Caco-2 (cell line): ENCODE measurements around the gene CDK5RAP1. TPM values are rescaled to one million over a fixed set of nuclear protein-coding genes. Genes with fewer than 3 reads are reported as not detected.

ENCODE experiments used
- BruUV-seq: library from RNA; stranded (reverse); fragments of 400-500 nt; replicated peaks from 2 replicates; lab custom pipeline; 2021; lab: Mats Ljungman, UMichigan
- CTCF ChIA-PET: fragments of 300-600 bp; sonication (Branson Sonifier 250); formaldehyde crosslinking; loops from one replicate; lab custom pipeline; 2022; ENCODE audit warnings: antibody characterized with exemption; lab: Charles Lee
- POLR2A ChIA-PET: fragments of 300-600 bp; sonication (Branson Sonifier 250); formaldehyde crosslinking; loops from one replicate; lab custom pipeline; 2022; ENCODE audit warnings: antibody characterized with exemption; lab: Charles Lee
- DNase-seq, 2 experiments: peaks; one replicate each; pipeline versions ENCODE4 v3.0.0 to v3.0.0-alpha.2; 2020 to 2022
- H3K27me3 ChIP-seq: replicated peaks from 2 replicates; pipeline ENCODE4 v1.6.0; 2011; ENCODE audit warnings: low read length; ENCODE audit not compliant: control insufficient read depth, insufficient read depth
- H3K36me3 ChIP-seq: 2 replicates; pipeline ENCODE4 v1.5.1; 2011; ENCODE audit warnings: low read length; ENCODE audit not compliant: control insufficient read depth, insufficient read depth
- H3K4me1 ChIP-seq: fragments of 250-450 bp; sonication (Bioruptor Pico); 2 replicates; pipeline ENCODE4 v1.5.1; 2020; ENCODE audit warnings: mild to moderate bottlenecking
- H3K4me3 ChIP-seq: 2 replicates; pipeline ENCODE4 v1.5.1; 2011; ENCODE audit warnings: low read depth, mild to moderate bottlenecking, control low read depth, low read length
- H3K9me3 ChIP-seq: fragments of 250-450 bp; sonication (Bioruptor Pico); 2 replicates; pipeline ENCODE4 v1.5.1; 2020; ENCODE audit warnings: mild to moderate bottlenecking, moderate library complexity
- H3K27ac Mint-ChIP-seq: one replicate; pipeline ENCODE4 v1.8.0; 2022; ENCODE audit warnings: mixed read lengths; ENCODE audit not compliant: unreplicated experiment
- H3K27me3 Mint-ChIP-seq: one replicate; pipeline ENCODE4 v1.8.0; 2022; ENCODE audit warnings: mixed read lengths; ENCODE audit not compliant: insufficient read depth, unreplicated experiment
- H3K36me3 Mint-ChIP-seq: one replicate; pipeline ENCODE4 v1.8.0; 2022; ENCODE audit warnings: mild to moderate bottlenecking, mixed read lengths; ENCODE audit not compliant: insufficient read depth, unreplicated experiment
- H3K4me1 Mint-ChIP-seq: one replicate; pipeline ENCODE4 v1.8.0; 2022; ENCODE audit warnings: low read depth, mixed read lengths; ENCODE audit not compliant: unreplicated experiment
- H3K4me3 Mint-ChIP-seq: one replicate; pipeline ENCODE4 v1.8.0; 2022; ENCODE audit warnings: mild to moderate bottlenecking, moderate library complexity, mixed read lengths; ENCODE audit not compliant: unreplicated experiment
- H3K9me3 Mint-ChIP-seq: one replicate; pipeline ENCODE4 v1.8.0; 2022; ENCODE audit warnings: mixed read lengths; ENCODE audit not compliant: unreplicated experiment
- CTCF ChIP-seq, 2 experiments: fragments of 200-600 bp in 1 of 2; IDR thresholded peaks; 1 replicate in 1 of 2; 2 replicates in 1 of 2; pipeline versions ENCODE4 v1.5.1 to v1.8.0; 2011 to 2022; ENCODE audit warnings: antibody characterized with exemption in 1 of 2, control low read depth in 1 of 2, inconsistent platforms in 1 of 2, low read depth in 1 of 2, low read length in 1 of 2, mild to moderate bottlenecking in 1 of 2, moderate library complexity in 1 of 2; ENCODE audit not compliant: insufficient read depth in 1 of 2, severe bottlenecking in 1 of 2, unreplicated experiment in 1 of 2
- intact Hi-C: fragments of 100-400 bp; cut with micrococcal nuclease; formaldehyde crosslinking; loops from one replicate; pipeline ENCODE4 v1.10.0; 2022; ENCODE audit not compliant: unreplicated experiment
- total RNA-seq: library from RNA; stranded (reverse); gene quantifications from 2 replicates; pipeline ENCODE4 v1.2.3, GENCODE V29; 2022

Gene CDK5RAP1
- total RNA-seq, 1 experiment from 2014 or later, result 116 TPM

- H3K4me1 Mint-ChIP-seq, result peaks cover 20% of the 10 kb centered on the region
- H3K36me3 Mint-ChIP-seq, result peaks cover 83% of the 10 kb centered on the region
- intact Hi-C loops, result loop anchor here (5.0 kb wide), 1 partner anchor 37 kb away; no protein-coding TSS in a partner anchor
- no peaks in the 10 kb centered on the region for H3K9me3 ChIP-seq
- peaks cover 11% of the 10 kb centered on the region for H3K4me1 ChIP-seq
- no peak overlapping the region for H3K4me3 ChIP-seq
- POLR2A ChIA-PET, result no interaction called here
- no peaks in the 10 kb centered on the region for H3K27me3 ChIP-seq
- CTCF ChIA-PET, result no interaction called here
- peaks cover 17% of the 10 kb centered on the region for H3K36me3 ChIP-seq
- TF ChIP-seq CTCF (IDR thresholded peaks at IDR 0.05; ENCODE audit: insufficient read depth in 1 of 2, low read depth in 1 of 2, low read length in 1 of 2, severe bottlenecking in 1 of 2, unreplicated experiment in 1 of 2), result no peak
- H3K27me3 Mint-ChIP-seq, result no peaks in the 10 kb centered on the region
- no TSS peak for BruUV-seq
- H3K9me3 Mint-ChIP-seq, result no peaks in the 10 kb centered on the region
- no peak overlapping the region for H3K4me3 Mint-ChIP-seq
- DNase-seq, result peak; percentile 65 to 72
- peak overlapping the region; percentile 24 for H3K27ac Mint-ChIP-seq
Measured at GRCh38 chr20:33373735-33374605, 27.3 kb downstream of the CDK5RAP1 start.

GRCh38 chr20:33372993-33373441 lies 28.3 kb downstream of the CDK5RAP1 start:
- no peak for TF ChIP-seq CTCF (IDR thresholded peaks at IDR 0.05; ENCODE audit: insufficient read depth in 1 of 2, low read depth in 1 of 2, low read length in 1 of 2, severe bottlenecking in 1 of 2, unreplicated experiment in 1 of 2)
- Histone ChIP-seq H3K36me3 (peaks cover 14% of the 10 kb centered on the region), H3K9me3 (no peaks in the 10 kb centered on the region), H3K4me3 (no peak overlapping the region), H3K27me3 (no peaks in the 10 kb centered on the region), H3K4me1 (peaks cover 11% of the 10 kb centered on the region)
- H3K4me3 Mint-ChIP-seq, result no peak overlapping the region
- H3K27me3 Mint-ChIP-seq, result no peaks in the 10 kb centered on the region
- DNase-seq, result peak in 1 of 2 experiments; percentile 22
- BruUV-seq, result no TSS peak
- peak overlapping the region; percentile 3 for H3K27ac Mint-ChIP-seq
- H3K36me3 Mint-ChIP-seq, result peaks cover 82% of the 10 kb centered on the region
- CTCF ChIA-PET, result no interaction called here
- H3K4me1 Mint-ChIP-seq, result peaks cover 16% of the 10 kb centered on the region
- POLR2A ChIA-PET, result no interaction called here
- H3K9me3 Mint-ChIP-seq, result no peaks in the 10 kb centered on the region
- intact Hi-C loops, result loop anchor here (5.0 kb wide), 1 partner anchor 36 kb away; no protein-coding TSS in a partner anchor

GRCh38 chr20:33370291-33370690 lies 31.0 kb downstream of the CDK5RAP1 start:
- Mint-ChIP-seq H3K4me3 (no peak overlapping the region), H3K27ac (no peak overlapping the region), H3K4me1 (peaks cover 16% of the 10 kb centered on the region), H3K36me3 (peaks cover 91% of the 10 kb centered on the region), H3K27me3 (no peaks in the 10 kb centered on the region), H3K9me3 (no peaks in the 10 kb centered on the region)
- Histone ChIP-seq H3K27me3 (no peaks in the 10 kb centered on the region), H3K36me3 (peaks cover 17% of the 10 kb centered on the region), H3K4me1 (peaks cover 11% of the 10 kb centered on the region), H3K4me3 (no peak overlapping the region), H3K9me3 (no peaks in the 10 kb centered on the region)
- peak in 1 of 2 experiments; percentile 31 for DNase-seq
- no TSS peak for BruUV-seq
- ChIA-PET CTCF (no interaction called here), POLR2A (no interaction called here)
- intact Hi-C loops, result loop anchor here (5.0 kb wide), 1 partner anchor 33 kb away; no protein-coding TSS in a partner anchor
- no peak for TF ChIP-seq CTCF (IDR thresholded peaks at IDR 0.05; ENCODE audit: insufficient read depth in 1 of 2, low read depth in 1 of 2, low read length in 1 of 2, severe bottlenecking in 1 of 2, unreplicated experiment in 1 of 2)
